HG03469 (cell line): ENCODE data around the gene NTM.

Source experiments
- ATAC-seq: cut with Tn5 transposase; IDR thresholded peaks from one replicate; pipeline ENCODE4 v1.9.1; 2021; ENCODE audit warnings: mild to moderate bottlenecking, moderate library complexity, moderate number of reproducible peaks; ENCODE audit not compliant: unreplicated experiment

The NTM gene

DNA sequence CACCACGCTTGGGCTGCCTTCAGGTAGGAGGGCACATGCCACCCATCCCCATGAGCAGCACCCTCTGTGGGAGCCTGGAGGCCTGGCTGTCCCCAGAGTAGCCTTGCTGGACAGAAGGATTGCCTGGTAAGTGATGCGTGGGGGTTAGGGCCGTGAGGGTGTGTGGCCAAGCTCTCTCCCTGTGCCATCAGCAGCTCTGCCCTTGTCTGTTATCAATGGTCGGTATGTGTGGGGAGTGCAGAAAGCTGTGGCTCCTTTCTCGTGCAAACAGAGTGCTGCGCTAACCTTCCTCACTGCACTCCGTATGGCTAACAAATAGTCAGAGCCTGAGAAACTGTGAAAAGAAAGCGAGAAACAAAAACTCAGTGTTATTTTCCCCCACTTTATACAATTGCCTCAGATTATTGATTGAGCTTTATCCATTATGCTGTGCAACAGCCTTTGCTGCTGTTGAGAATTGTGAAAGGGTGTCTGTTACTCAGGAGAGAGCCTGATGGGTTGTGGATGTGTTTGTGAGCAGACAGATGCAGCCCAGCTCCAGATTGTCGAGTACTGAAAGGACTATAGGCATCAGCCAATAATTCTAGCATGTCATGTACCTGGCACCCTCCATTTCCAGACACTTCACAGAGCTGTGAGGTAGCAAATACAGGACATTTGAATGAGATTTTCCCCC lies 432.2 kb downstream of the NTM start:
- ATAC-seq = no peak

- no peak for ATAC-seq
Observed at GRCh38 chr11:131807876-131808275, 437.5 kb downstream of the NTM start.

- no peak for ATAC-seq
Observed at GRCh38 chr11:131808470-131808869, 438.1 kb downstream of the NTM start.

GRCh38 chr11:131809203-131809918 lies 438.9 kb downstream of the NTM start:
- no peak for ATAC-seq

GRCh38 chr11:131810541-131810940 lies 440.1 kb downstream of the NTM start:
- no peak for ATAC-seq

- ATAC-seq = no peak
Observed at GRCh38 chr11:131811383-131811782, 441.0 kb downstream of the NTM start.

- no peak for ATAC-seq
Observed at GRCh38 chr11:131814108-131814507, 443.7 kb downstream of the NTM start.

GRCh38 chr11:131815590-131815989 lies 445.2 kb downstream of the NTM start:
- ATAC-seq = no peak

DNA sequence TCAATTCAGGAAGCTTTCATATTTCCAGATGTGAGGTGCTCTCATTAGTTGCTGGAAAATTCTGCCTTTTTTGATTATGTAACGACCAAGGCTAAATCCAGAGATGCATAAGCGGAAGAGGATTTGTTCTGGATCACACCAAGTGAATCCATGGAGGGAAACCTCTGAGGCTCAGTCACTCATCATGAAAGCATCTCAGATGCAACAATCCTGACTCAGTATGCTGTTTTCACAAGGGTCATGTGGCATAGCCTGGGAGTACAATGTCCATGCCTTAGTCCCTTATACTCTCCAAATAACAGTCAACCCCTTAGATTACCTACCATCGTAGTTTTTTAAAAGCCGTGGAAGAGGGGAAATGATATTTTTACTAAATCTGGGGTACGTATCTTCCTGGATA lies 445.6 kb downstream of the NTM start:
- no peak for ATAC-seq

- ATAC-seq = no peak
Observed at GRCh38 chr11:131817687-131818188, 447.3 kb downstream of the NTM start.

GRCh38 chr11:131819865-131820264 lies 449.4 kb downstream of the NTM start:
- no peak for ATAC-seq

DNA sequence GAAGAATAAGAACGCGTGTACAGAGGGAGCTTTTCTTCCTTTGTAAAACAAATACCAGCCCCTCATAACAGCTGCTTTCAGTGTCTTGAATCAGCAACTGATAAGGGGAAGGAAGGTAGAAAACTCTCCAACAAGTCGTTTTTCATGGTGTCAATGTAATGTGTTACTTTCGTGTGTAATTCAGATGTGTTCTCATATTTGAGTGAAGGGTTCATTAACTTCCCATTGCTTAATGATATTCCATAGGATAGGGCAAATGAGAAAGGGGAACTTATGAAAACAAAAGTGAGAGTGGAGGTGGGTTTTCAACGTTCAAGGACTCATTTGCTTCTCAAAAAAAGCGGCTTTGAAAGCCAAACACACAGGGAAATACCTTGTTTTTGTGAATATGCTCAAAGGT lies 452.1 kb downstream of the NTM start:
- ATAC-seq = no peak

GRCh38 chr11:131823772-131824171 lies 453.4 kb downstream of the NTM start:
- ATAC-seq = no peak

GRCh38 chr11:131824771-131825170 lies 454.4 kb downstream of the NTM start:
- no peak for ATAC-seq

DNA sequence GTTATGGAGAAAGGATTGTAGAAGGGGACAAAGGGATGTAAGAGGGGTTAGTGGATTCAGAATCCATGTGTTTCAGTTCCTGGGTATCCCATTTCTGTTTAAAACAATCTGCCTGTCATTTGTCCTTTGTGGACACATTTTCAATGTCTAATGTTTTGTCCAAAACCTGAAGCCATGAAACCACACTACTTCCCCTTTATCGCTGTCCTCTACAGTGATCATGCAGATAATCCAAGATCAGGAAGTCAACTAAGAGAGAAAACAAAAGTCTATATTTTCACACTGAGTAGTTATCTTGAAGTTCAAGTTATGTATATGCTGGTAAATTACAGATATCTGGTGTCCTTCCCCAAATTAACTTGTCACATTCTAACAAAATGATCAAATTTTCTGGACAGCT lies 457.0 kb downstream of the NTM start:
- ATAC-seq = no peak

GRCh38 chr11:131829725-131830124 lies 459.3 kb downstream of the NTM start:
- ATAC-seq = no peak

DNA sequence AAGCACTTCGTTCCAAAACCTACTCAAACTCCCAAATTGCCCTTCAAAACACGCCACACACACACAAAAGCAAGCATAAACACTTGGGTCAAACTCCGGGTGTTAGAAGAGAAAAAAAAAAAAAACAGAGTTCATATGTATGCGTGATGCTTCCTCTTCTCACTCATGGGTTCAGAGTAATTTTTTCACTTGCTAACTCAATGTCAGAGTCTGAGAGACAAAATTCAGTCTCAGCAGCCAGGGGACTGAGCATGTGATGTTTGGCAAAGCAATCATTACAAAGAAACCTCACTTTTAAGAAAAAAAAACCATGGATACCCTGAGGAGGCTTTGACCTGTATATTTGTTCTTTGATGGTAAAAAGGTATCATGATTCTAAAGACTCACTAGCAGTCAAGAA lies 461.7 kb downstream of the NTM start:
- ATAC-seq = no peak

- no peak for ATAC-seq
Observed at GRCh38 chr11:131833366-131833765, 463.0 kb downstream of the NTM start.

DNA sequence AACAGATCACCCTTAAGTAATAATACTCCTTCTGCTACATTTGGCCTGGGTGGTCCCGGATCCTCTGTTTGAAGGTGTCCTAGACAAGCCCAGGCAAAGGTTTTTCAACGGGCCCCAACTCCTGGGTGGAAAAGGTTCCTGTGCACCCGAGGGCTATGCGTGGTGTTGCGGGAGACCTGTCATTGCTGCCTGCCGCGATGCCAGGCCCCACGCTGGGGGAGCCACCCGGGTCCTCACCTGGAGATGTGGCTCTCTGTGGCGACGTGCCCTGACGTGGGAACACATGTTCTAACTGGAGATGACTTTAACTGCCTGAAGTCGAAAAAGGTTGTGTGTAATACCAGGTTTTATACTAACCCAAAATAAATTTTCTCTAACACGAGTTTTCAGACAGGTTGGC lies 467.1 kb downstream of the NTM start:
- ATAC-seq = no peak

DNA sequence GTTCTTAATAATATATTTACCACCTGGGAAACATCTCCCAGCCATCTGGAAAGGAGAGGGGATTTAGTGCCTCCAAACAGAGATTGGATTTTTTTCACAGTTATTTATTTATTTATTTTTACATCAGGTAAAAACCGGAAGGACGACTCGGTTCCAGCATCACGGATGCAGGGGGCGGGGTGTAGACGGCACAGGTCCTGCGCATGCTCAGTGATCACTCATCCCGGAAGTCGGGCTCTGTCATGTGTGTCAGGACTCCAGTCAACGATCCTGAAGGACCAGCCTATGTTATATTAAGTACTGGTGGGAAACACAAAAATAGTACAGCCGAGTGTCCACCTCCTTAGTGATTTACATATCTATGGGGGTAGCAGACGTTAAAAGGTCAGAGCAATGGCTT lies 467.6 kb downstream of the NTM start:
- no peak for ATAC-seq

GRCh38 chr11:131839326-131839725 lies 468.9 kb downstream of the NTM start:
- no peak for ATAC-seq

DNA sequence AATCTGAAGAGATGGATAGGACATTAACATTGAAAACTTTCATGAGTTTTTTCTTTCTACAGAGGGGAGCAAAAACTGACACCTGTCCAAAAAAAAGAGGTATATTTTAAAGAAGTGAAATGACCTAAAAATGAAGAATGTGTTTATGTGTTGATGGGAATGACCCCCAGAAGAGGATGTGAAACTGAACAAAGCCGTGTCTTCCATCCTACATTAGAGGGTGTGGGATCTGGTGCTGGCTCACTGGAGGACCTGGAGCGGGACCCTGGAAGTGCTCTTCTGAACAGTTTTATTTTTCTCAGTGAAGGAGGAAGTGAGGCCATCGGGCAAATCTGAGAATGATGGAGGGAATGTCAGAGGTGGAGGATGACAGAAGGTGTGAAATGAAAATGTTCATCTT lies 470.1 kb downstream of the NTM start:
- ATAC-seq = no peak
